GM19239 (cell line): Measurements from ENCODE around the gene VDR.
"Not testable (repeated sequence)": the region's sequence is repeated elsewhere in the genome, so short reads cannot be mapped to it uniquely, and the experiment has no call there.

Source experiments
- DNase-seq: peaks from one replicate; pipeline ENCODE4 v3.0.0; 2011; ENCODE audit warnings: low spot score; ENCODE audit not compliant: insufficient read length
- FAIRE-seq: peaks from 2 replicates; lab custom pipeline; 2011; peaks lifted over from hg19 to GRCh38; lab: Jason Lieb, UNC

Gene VDR

DNA sequence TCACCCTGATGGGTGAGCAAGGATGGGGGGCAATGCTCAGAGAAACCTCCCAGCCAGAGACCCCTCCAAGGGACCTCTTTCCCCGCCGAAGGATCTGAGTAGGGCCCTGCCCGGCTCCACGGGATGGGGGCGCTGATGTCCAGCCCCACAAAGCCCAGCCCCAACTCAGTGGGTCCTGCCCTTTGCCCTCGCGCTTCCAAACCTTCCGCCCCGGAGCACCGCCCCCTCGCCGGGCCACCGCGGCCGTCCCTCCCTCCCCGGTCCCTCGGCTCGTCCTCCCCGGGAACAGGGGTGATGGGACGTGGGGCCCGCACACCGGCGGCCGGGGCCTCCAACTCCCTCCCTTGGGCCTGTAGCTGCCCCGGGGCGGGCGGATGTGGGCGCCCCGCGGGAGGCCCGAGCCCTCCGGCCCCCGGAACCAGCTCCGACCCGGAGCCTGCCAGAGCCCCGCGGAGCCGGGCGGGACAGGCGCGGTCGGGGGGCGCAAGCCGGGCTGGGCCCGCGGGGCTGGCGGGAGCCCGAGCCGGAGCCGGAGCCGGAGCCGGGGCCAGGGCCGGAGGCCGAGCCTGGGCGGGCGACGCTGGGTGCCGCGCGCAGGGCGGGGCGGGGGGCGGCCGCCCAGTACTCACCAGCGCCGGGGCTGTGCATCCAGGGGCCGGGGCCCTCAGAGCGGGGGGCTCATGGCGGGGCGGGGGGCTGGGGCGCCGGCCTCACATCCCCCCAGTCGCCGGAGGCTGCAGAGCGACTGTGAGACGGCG lies 85.5 kb downstream of the VDR start:
- peak; percentile 50 for DNase-seq

DNA sequence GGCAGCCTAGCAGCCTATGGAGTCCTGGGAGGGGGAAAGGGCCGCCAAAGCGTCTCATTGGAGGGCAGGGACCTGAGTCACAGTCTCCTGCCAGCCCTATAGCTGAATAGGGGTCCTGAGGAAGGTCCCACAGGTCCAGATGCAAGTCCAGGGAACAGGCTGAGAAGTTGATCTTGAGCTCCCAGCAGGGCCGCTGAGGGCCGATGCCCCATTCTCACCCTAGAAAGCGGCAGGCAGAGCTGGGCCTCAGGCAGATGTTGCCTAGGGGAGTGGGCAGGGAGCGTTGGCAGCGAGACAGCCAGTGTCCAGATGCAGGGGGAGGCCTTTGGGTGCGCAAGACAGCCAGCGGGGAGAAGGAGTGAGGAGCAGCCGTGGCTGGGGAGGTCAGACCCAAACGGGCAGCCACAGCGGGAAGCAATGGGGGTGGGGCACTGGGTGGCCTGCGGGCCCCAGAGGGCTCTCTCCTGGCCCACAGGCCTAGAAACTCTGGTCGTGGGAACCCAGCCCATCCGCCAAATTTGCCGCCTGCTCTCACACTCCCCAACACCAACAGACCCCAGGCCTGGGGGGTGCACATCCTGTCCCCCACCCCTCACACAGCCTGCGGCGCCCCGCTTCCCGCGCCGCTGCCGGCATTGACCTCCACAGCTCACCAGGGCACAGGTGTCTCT lies 86.2 kb downstream of the VDR start:
- FAIRE-seq (no peak), DNase-seq (no peak)

More for the DNA sequence above, 85.5 kb downstream of the VDR start:
- FAIRE-seq, result no peak

DNA sequence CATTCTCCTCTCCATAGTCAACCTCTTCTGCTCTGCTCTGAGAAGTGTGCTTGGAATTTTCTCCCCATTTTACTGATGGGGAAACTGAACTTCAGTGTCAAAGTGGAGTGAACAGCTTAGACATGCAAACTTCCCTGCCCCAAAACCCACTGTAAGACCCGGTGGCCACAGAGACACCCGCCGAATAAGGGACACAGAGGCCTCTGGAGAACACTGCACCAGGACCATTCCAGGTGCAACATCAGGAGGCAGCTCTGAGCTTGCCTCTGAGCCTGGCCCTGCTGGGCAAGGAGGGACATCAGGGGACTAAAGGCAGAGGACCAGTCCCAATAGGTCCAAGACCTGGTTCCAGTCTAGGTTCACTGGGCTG lies 86.8 kb downstream of the VDR start:
- FAIRE-seq (no peak), DNase-seq (no peak)

DNA sequence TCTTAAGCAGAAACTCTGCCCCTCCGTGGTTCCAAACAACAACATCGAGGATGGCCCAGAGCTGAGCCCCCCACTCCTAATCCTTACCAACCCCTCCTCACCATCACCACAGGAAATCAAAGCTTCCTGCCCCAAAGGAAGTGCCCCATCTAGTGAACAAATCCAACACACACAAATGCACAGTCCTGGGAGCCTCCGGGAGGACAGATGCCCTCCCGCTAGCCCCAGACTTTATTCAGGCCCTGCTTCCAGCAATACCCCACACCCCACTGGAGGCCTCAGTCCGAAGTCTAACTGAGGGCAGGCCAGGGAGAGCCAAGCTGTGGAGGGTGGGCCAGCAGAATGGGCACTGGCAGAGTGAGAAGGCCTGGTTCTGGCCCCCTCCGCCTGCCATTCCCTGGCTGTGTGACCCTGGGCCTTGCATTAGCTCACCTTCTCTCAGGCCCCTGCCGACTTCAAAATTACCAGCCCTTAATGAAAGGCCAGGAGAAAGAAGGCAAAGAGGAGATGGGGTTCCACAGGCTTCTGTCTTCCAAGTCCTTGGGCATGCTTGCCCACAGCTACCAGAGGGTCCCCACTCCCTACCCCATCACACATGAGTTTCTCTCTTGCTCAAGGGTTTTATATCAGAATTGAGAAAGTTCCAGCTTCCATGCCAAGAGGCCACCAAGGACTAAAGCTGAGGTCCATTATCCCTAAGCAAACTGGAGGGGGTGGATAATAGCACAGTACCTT lies 87.4 kb downstream of the VDR start:
- FAIRE-seq, result no peak
- DNase-seq, result no peak

DNA sequence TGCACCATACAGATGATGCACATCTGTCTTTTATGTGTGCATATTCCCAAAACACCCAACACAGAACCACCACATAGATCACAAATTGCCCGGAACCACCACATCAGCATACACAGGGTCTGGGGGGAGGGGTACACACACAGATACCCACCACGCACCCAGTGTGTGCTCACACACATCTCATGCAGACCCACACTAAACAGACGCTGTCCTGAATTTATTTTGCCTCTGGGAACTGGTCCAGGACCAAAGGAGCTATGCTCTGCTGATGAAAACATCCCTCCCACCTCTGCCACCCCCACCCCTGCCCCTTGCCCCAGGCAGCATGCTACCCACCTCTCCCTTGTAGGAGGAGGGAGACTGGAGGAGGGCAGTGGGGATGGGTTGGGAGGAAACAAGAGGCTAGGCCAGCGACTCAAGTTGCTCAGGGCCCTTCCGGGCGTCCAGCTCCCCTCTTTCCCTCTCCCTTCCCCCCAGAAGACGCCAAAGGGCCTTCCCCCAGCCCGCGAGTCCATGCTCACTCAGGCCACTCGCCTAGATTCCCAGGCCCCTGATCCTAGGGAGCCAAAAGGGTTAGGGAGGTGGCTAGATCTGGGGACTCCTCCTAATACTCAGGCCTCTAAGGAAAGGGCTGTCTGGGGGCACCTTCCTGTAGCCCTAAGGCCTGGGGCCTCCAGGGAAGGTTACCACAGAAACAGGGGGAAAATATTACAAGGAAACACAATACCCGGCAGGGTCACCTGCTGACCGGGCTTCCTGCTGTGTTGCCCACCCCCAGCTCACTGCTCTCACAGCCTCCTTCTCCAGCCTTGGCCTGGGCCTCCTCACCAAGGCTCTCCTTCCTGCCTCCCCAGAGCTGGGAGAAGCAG lies 88.2 kb downstream of the VDR start:
- FAIRE-seq, result no peak
- DNase-seq, result no peak

DNA sequence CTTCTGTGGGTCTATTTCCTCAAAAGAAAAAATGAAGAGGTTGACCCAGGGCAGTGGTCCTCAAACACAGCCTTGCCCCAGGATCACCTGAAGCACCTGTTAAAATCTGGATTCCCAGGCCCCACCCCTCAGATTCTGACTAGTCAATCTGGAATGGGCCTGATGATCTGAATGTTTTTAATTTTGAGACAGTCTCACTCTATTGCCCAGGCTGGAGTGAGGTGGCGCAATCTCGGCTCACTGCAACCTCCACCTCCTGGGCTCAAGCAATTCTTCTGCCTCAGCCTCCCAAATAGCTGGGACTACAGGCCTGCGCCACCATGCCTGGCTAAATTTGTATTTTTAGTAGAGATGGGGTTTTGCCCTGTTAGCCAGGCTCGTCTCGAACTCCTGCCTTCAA lies 89.3 kb downstream of the VDR start:
- FAIRE-seq, DNase-seq: not testable (repeated sequence)

DNA sequence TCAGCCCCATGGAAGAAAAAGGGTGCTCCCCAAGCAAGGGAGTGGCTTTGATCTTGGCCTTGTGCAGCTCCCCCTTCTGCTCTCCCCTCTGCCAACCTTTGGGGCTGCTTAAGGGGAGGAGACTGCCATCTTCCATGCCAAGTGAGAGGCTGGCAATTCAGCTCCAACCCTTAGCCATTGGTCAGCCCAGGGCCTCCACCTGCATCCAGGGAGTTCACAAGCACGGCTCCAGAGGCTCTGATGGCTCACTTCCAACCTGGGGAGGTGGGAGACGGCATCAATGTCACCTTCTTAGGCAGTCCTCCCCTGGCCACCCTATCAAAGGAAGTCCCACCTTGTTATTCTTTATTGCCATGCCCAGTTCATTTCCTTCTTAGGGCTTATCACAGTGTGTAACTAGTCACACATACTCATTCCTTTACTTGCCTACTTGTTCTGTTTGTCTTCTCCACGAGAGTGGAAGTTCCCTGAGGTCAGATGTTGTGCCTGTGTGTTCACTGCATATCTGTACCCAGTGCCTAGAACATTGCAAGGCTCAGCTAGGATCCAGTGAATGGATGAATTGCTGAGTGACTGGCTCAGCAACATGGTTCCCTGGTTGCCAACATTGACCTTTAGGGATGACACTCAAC lies 90.1 kb downstream of the VDR start:
- FAIRE-seq, result no peak
- no peak for DNase-seq

DNA sequence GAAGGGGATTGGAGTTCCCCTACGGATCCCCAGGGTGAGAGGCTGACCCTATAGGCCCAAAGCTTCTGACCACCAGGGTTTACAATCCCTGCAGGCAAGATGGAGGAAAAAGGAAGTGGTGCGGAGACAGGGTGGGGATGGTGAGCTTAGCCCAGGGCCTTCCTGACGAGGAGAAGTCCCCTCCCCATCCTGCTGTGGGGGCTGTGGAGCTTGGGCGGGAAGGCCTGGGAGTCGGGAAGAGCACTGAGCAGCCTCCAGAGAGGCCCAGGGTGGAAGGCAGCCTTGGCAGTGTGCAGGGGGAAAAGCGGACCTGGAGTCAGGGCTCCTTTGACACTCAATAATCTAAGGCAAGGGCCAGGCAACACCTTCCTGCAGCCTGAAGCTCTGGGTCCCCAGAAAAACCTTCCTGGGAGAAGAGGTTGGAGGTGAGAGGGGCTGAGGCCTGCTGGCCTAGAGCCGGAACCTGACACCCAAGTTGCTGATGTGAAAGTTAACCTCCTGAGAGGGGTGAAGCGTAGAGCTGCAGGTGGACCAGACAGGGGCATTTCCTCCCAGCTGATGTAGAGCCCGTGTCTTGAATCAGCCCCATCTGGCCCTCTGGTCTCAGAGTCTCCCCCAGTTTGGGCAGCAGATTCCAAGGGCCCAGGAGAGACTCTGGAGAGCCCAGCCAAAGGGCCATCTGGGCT lies 91.1 kb downstream of the VDR start:
- DNase-seq (peak; percentile 72), FAIRE-seq (peak; percentile 79)

DNA sequence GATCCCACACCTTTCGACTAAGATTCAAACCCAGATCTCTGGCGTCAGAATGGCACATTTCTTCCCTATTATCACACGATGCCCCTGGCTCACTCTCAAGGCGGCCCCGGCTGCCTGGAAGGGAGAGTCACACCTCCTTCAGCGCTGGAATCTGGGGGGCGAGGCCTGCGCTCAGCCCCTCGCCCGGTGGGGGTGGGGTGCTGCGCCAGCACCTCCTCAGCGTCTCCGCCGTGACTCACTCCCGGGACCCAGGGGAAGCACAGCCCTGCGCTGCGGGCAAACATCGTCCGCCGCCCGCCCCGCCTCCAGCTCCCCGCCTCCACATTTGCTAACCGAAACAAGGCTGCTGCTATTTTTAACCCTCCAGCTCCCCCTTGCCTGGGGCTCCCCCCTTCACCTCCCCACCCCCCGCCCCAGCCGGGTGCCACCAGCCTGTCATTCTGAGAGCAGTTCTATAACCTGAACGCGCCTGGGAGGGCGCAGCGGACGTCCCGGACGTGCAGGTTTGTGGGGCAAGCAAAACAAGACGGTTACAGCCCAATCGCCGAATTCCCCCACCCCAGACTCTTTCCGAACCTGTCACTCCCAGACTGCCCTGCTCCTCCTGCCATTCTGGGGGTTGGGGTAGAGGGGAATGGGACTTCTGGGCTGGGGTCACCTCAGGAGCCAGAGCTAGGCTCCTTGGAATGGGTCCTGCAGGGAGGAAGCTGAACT lies 91.8 kb downstream of the VDR start:
- DNase-seq (peak; percentile 75), FAIRE-seq (peak; percentile 47)

DNA sequence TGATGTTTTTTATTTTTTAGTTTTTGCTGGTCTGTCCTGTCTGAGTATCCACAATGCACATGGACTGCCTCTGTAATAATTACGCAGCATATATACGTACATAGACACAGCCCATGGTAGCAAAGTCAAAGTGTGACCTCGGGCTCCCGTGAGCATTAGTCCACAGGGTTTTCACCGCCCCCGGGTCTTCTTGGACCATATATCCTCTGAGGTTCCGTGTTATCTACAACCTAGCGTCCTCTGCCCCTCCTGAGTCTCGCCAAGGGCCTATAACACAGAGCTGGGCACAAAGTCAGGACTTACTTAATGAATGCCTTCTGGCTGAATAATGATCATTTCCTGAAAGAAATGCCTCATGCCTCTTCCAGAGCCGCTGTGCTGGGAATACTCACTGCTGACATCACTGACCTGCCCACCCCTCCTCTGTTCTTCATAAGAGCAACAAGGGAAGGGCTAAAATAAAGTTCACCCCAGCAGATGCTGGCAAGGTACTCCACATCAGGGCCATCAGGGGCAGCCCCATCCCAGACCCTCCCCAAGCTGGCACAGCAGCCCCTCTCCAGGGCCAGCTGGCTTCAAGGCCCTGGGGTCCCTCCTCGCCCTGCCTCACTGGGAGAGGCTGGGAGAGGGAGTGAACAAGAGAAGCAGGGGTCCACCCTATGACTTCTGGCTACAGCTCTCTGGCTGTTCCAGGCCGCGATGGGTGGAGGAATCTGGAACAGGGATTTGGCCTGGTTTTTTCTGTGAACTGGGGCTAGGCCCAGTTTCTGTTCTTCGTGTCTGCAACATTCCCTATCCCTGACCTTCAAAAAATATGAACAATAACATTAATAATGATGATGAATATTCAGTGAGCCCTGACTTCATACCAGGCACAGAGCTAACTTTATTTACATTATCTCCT lies 93.0 kb downstream of the VDR start:
- peak; percentile 53 for FAIRE-seq
- DNase-seq, result no peak

DNA sequence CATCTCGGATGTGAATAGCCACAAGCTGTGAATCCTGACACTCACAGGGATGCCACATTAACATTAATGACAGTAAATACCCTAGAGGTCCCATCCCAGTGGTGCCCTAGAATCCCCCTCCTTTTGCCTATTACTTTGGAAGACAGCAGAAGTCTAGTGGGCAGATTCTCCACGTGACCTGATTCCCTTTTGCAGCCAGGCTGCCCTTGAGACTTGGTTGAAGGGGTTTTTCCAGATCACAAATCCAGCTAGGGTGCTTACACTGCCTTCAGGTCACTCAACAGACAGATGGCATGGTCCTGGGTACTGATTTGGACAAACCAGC lies 93.8 kb downstream of the VDR start:
- no peak for FAIRE-seq
- DNase-seq, result no peak

DNA sequence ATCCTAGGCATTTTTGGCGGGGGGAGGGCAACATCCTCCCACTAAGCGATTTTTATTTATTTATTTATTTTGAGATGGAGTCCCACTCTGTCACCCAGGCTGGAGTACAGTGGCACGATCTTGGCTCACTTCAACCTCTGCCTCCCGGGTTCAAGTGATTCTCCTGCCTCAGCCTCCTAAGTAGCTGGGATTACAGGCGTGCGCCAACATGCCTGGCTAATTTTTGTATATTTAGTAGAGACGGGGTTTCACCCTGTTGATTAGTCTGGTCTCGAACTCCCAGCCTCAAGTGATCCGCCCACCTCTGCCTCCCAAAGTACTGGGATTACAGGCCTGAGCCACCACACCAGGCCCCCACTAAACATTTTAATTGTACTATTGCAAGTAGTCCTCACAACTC lies 95.3 kb downstream of the VDR start:
- not testable (repeated sequence) for DNase-seq, FAIRE-seq

DNA sequence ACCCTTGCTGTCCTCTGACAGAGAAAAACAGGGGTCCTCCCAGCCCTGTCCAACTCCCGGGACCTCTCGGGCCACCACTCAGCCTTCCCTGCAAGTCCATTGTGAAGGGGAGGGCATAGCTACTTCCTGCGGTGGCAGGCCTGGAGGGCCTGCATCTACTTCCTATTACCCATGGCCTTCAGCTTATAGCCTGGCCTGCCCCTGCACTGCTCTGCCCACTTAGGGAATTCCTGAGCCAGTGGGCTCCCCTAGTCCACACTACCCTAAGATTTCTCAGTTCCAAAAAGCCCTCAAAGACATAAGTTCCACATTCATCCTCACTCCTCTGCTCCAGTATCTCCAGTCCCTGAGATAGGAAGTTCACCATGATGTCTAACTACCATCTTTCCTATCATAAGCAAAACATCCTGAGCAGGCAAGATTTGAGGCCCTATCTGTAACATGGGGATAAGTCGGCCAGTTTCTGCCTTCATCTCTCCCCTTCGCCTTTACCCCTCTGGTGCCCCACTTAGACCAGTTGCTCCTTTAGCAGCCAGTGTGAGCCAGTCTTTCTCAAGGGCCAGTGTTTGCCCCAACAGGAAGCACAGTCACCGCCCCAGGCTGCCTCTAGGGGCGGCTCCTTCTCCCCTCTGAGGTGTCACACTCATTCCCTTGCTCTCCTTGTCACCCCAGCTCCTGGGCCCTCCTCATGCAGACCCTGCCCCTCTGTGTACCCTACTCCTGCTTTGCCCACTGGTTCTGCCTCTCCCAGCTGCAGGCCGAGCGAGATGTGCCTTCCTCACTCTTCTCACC lies 96.0 kb downstream of the VDR start:
- FAIRE-seq (no peak), DNase-seq (no peak)

DNA sequence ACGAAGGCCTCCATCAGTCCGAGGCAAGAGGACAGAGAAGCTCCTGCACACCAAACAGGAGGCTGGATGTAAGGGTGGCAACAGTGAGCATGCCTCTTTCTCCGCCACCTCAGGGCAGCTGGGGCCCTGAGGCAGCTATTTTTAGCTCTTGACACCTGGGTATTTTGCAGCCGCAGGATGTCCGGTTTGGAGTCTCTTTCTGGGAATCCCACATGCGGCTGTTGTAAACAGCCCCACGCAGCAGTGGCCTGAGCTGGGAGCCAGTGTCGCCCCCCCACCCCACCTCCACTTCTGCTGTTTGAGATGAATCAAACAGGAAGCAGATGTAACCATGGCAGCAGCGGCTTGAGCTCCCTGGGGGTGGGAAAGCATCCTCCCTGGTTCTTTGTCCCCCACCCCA lies 96.7 kb downstream of the VDR start:
- no peak for FAIRE-seq
- DNase-seq, result peak; percentile 39

DNA sequence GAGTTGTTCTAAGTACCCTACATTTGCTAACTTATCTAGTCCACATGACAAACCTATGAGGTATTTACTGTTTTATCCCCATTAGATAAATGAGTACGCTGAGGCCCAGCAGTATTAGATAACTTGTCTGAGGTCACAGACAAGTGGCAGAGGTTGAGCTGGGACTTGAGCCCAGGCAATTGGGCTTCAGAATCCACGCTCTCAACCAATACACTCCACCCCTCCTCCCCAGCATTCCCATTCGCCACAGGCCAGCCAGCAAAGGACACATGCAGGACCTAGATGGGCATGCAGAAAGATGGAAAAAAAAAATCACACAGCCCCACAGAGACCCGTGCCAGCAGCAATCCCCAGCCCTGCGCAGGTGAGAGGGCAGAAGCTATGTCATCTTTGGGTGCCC lies 97.5 kb downstream of the VDR start:
- FAIRE-seq (no peak), DNase-seq (no peak)

DNA sequence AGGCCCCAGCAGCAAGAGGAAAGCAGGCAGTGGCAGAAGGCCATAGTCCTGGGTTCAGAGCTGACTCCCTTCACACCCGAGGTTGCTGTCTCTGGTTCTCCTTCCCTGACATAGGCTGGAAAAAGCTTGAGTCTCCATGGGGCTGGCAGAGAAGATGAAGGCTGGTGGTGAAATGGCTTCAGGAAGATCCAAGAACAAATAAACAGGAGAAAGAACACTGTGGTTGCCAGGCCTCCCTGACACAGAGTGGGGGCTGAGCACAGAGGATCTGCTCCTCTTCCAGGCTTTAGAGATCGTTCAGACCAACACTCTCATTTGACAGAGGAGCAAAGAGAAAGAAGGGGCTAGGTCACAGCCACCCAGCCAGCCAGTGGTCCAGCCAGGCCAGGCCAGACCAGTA lies 99.4 kb downstream of the VDR start:
- DNase-seq, result no peak
- FAIRE-seq, result no peak

DNA sequence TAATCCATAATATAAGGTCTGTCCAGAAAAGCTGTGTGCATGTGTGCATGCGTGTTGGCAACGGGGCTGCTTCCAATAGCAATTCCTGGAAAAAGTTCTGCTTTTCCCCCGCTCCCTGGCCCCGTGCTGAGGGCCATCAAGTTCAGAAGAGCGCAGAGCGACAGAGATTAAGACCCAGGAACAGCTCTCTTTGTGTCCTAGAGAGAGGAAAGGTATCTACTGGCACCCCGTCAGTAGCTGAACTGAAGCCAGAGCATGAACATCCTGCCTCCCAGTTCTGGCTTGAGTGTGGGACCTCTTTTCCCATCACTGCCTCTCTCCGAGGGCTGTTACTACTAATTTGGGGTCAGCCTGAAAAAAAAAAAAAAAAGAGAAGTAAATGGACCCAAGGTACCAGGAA lies 100.6 kb downstream of the VDR start:
- FAIRE-seq (no peak), DNase-seq (no peak)
